Osteoblast (primary cell): ENCODE results near the gene ERICH6B. TPM values are rescaled to one million over a fixed set of nuclear protein-coding genes. Genes with fewer than 3 reads are reported as not detected.

Experiments
- DNase-seq: peaks from one replicate; pipeline ENCODE4 v3.0.0; 2011; ENCODE audit warnings: low spot score, mixed read lengths; ENCODE audit not compliant: insufficient read length; ENCODE audit errors: missing footprints
- H2AFZ ChIP-seq: 2 replicates; pipeline ENCODE4 v1.6.0; 2011; ENCODE audit warnings: mild to moderate bottlenecking, low read length
- H3K27ac ChIP-seq: 2 replicates; pipeline ENCODE4 v1.5.1; 2011; ENCODE audit warnings: mild to moderate bottlenecking, low read depth, low read length, moderate library complexity
- H3K27me3 ChIP-seq: 2 replicates; pipeline ENCODE4 v1.6.0; 2012; ENCODE audit warnings: mild to moderate bottlenecking, control low read depth, inconsistent platforms, low read length, moderate library complexity; ENCODE audit not compliant: insufficient read depth
- H3K36me3 ChIP-seq: 2 replicates; pipeline ENCODE4 v1.5.1; 2011; ENCODE audit warnings: mild to moderate bottlenecking, low read length, control low read depth, moderate library complexity; ENCODE audit not compliant: insufficient read depth
- H3K4me1 ChIP-seq: 2 replicates; pipeline ENCODE4 v1.5.1; 2011; ENCODE audit warnings: mild to moderate bottlenecking, low read length, control low read depth, moderate library complexity; ENCODE audit not compliant: insufficient read depth
- H3K4me2 ChIP-seq: 2 replicates; pipeline ENCODE4 v1.6.0; 2011; ENCODE audit warnings: mild to moderate bottlenecking, low read length; ENCODE audit not compliant: insufficient read depth
- H3K4me3 ChIP-seq: fragments of 200-600 bp; sonication (generic); 3 replicates; pipeline ENCODE4 v1.5.1; 2012; ENCODE audit warnings: mild to moderate bottlenecking, low read length, inconsistent platforms; ENCODE audit not compliant: insufficient read depth
- H3K79me2 ChIP-seq: 2 replicates; pipeline ENCODE4 v1.6.0; 2012; ENCODE audit warnings: mild to moderate bottlenecking, low read length, control low read depth, inconsistent platforms; ENCODE audit not compliant: insufficient read depth
- H3K9me3 ChIP-seq: 2 replicates; pipeline ENCODE4 v1.5.1; 2011; ENCODE audit warnings: low read depth, low read length, control low read depth
- H4K20me1 ChIP-seq: 2 replicates; pipeline ENCODE4 v1.6.0; 2012; ENCODE audit warnings: mild to moderate bottlenecking, low read length, control low read depth; ENCODE audit not compliant: insufficient read depth
- CTCF ChIP-seq: IDR thresholded peaks from 2 replicates; pipeline ENCODE4 v1.5.1; 2011; ENCODE audit warnings: mild to moderate bottlenecking, low read depth, low read length, moderate library complexity; ENCODE audit errors: extremely low read depth
- total RNA-seq: library from RNA; depleted of rRNA; stranded (reverse); fragments of >200 nt; gene quantifications from 2 replicates; pipeline ENCODE4 v1.2.3, GENCODE V29; 2012

ERICH6B gene
- total RNA-seq, 1 donor, result not detected

- no peaks in the 10 kb centered on the region for H4K20me1 ChIP-seq
- no peak for TF ChIP-seq CTCF
Observed at GRCh38 chr13:45542878-45543277, 72.7 kb downstream of the ERICH6B start.

DNA sequence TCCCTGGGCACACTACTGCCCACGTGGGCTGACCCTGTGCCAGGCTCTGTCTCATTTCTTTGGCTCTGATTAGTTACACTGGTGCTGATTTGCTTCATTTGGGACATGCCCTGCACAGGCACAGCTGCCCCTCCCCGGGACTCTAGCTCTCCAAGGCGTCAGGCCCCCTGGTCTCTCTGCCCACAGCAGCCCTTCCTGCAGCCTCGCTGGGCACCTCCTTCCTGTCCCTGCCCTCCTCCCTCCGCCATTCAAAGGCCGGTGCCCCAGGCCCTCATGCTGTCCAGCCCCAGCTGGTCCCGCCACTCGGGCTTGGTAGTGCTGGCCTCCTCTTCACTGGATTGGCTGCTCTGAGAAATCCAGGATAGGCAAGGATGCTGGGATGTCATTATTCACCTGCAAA, 73.1 kb downstream of the ERICH6B start:
- Histone ChIP-seq H2AFZ (no peak overlapping the region), H3K79me2 (no peaks in the 10 kb centered on the region), H3K27ac (no peak overlapping the region), H4K20me1 (no peaks in the 10 kb centered on the region), H3K36me3 (no peaks in the 10 kb centered on the region), H3K4me3 (no peak overlapping the region), H3K27me3 (peaks cover 10% of the 10 kb centered on the region), H3K4me2 (no peak overlapping the region), H3K9me3 (no peaks in the 10 kb centered on the region), H3K4me1 (no peaks in the 10 kb centered on the region)
- TF ChIP-seq CTCF, result no peak
- no peak for DNase-seq

More at GRCh38 chr13:45542878-45543277, 72.7 kb downstream of the ERICH6B start:
- Histone ChIP-seq H2AFZ (no peak overlapping the region), H3K4me1 (no peaks in the 10 kb centered on the region), H3K27ac (no peak overlapping the region), H3K27me3 (peaks cover 14% of the 10 kb centered on the region), H3K9me3 (no peaks in the 10 kb centered on the region), H3K79me2 (no peaks in the 10 kb centered on the region), H3K4me2 (no peak overlapping the region), H3K4me3 (no peak overlapping the region), H3K36me3 (no peaks in the 10 kb centered on the region)
- no peak for DNase-seq

DNA sequence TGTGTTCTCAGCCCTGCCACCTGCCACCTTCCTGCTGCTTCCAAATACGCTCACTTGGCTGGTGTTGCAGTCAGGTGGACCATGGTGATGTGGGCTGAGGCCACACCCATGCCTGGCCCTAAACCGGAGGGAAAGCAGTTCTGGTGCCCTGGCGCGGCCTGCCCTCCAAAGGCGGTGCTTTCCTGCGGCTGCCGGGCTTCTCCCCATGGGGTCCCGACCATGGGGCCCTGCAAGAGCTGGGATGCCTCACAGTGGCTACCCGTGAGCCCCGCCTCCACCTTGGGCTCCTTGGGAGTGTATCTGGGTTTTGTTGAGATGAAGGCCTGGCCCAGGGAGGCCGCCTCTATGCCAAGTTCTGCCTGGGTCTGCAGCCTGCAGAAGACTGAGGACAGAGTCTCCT, 73.7 kb downstream of the ERICH6B start:
- no peaks in the 10 kb centered on the region for H3K4me1 ChIP-seq
- H3K9me3 ChIP-seq, result no peaks in the 10 kb centered on the region
- H3K27ac ChIP-seq, result no peak overlapping the region
- no peaks in the 10 kb centered on the region for H3K36me3 ChIP-seq
- H4K20me1 ChIP-seq, result no peaks in the 10 kb centered on the region
- H3K27me3 ChIP-seq, result peaks cover 4% of the 10 kb centered on the region
- no peak overlapping the region for H3K4me3 ChIP-seq
- no peak overlapping the region for H2AFZ ChIP-seq
- no peak for DNase-seq
- TF ChIP-seq CTCF, result no peak
- no peaks in the 10 kb centered on the region for H3K79me2 ChIP-seq
- H3K4me2 ChIP-seq, result no peak overlapping the region

DNA sequence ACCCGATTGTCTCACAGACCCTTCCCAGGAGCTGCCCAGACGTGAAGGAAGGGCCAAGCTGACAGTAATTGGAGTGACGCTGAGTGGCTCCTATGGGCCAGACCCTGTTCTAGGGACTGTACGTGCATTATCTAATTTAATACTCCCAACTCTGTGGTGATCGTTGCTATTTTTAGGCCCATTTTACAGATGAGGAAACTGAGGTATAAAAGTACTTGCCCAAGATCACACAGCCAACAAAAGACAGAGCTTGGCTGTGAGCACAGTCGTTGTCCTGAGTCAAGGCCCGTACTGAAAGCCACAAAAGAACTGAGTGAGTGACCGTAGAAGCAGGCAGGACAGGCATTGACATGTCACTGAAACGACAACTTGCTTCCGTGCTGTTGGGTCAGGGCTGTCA, 74.7 kb downstream of the ERICH6B start:
- no peaks in the 10 kb centered on the region for H4K20me1 ChIP-seq
- DNase-seq, result no peak
- H3K27ac ChIP-seq, result no peak overlapping the region
- no peaks in the 10 kb centered on the region for H3K9me3 ChIP-seq
- no peak overlapping the region for H3K4me2 ChIP-seq
- H3K27me3 ChIP-seq, result no peaks in the 10 kb centered on the region
- H2AFZ ChIP-seq, result no peak overlapping the region
- H3K4me3 ChIP-seq, result no peak overlapping the region
- H3K4me1 ChIP-seq, result no peaks in the 10 kb centered on the region
- TF ChIP-seq CTCF, result no peak
- no peaks in the 10 kb centered on the region for H3K79me2 ChIP-seq
- H3K36me3 ChIP-seq, result peaks cover under 1% of the 10 kb centered on the region
